Neural progenitor cell (in vitro differentiated cells): ENCODE results near the gene PRR7. TPM values are rescaled to one million over a fixed set of nuclear protein-coding genes. Genes with fewer than 3 reads are reported as not detected.
A peak's percentile ranks its signal among the peaks of the same experiment; 100 is the strongest.
"Not testable (repeated sequence)": the region's sequence is repeated elsewhere in the genome, so short reads cannot be mapped to it uniquely, and the experiment has no call there.

Experiments
- DNase-seq: peaks from one replicate; pipeline ENCODE4 v3.0.0-alpha.2; 2016; ENCODE audit warnings: low spot score
- H2AFZ ChIP-seq: fragments of 200-600 bp; sonication (generic); replicated peaks from 2 replicates; pipeline ENCODE4 v1.6.1; 2016; ENCODE audit warnings: antibody characterized with exemption
- H3F3A ChIP-seq: fragments of 200-600 bp; sonication (generic); 2 replicates; pipeline ENCODE4 v1.6.1; 2016; ENCODE audit warnings: antibody characterized with exemption, low read depth
- H3K27ac ChIP-seq: fragments of 200-600 bp; sonication (generic); 2 replicates; pipeline ENCODE4 v1.5.1; 2016; ENCODE audit warnings: mild to moderate bottlenecking
- H3K27me3 ChIP-seq: fragments of 200-600 bp; sonication (generic); 2 replicates; pipeline ENCODE4 v1.6.1; 2016; ENCODE audit warnings: mild to moderate bottlenecking, moderate library complexity
- H3K36me3 ChIP-seq: fragments of 200-600 bp; sonication (generic); 2 replicates; pipeline ENCODE4 v1.5.1; 2016
- H3K4me1 ChIP-seq: fragments of 200-600 bp; sonication (generic); 2 replicates; pipeline ENCODE4 v1.6.1; 2016; ENCODE audit warnings: mixed run types
- H3K4me2 ChIP-seq: fragments of 200-600 bp; sonication (generic); 2 replicates; pipeline ENCODE4 v1.6.1; 2016
- H3K4me3 ChIP-seq: fragments of 200-600 bp; sonication (generic); 2 replicates; pipeline ENCODE4 v1.5.1; 2016
- H3K79me2 ChIP-seq: fragments of 200-600 bp; sonication (generic); 2 replicates; pipeline ENCODE4 v1.6.1; 2016; ENCODE audit warnings: low read depth
- H3K9ac ChIP-seq: fragments of 200-600 bp; sonication (generic); 2 replicates; pipeline ENCODE4 v1.6.1; 2016
- H3K9me3 ChIP-seq: fragments of 200-600 bp; sonication (generic); 2 replicates; pipeline ENCODE4 v1.5.1; 2016; ENCODE audit warnings: low read depth
- H4K20me1 ChIP-seq: fragments of 200-600 bp; sonication (generic); 2 replicates; pipeline ENCODE4 v1.6.1; 2016; ENCODE audit warnings: low read depth
- H3K27ac Mint-ChIP-seq: 3 replicates; pipeline ENCODE4 v1.8.0; 2021; ENCODE audit warnings: mixed read lengths
- H3K27me3 Mint-ChIP-seq: 2 replicates; pipeline ENCODE4 v1.8.0; 2022; ENCODE audit warnings: low read depth, mild to moderate bottlenecking, inconsistent platforms, moderate library complexity, mixed read lengths; ENCODE audit not compliant: insufficient read depth
- H3K36me3 Mint-ChIP-seq: 3 replicates; pipeline ENCODE4 v1.8.0; 2021; ENCODE audit warnings: mixed read lengths
- H3K4me1 Mint-ChIP-seq: 3 replicates; pipeline ENCODE4 v1.8.0; 2021; ENCODE audit warnings: mixed read lengths
- H3K4me3 Mint-ChIP-seq: 3 replicates; pipeline ENCODE4 v1.8.0; 2021; ENCODE audit warnings: mild to moderate bottlenecking, moderate library complexity, mixed read lengths
- H3K9me3 Mint-ChIP-seq: 3 replicates; pipeline ENCODE4 v1.8.0; 2020; ENCODE audit warnings: mixed read lengths
- CTCF ChIP-seq: fragments of 200-600 bp; sonication (generic); IDR thresholded peaks from 2 replicates; pipeline ENCODE4 v1.5.1; 2017; ENCODE audit warnings: antibody characterized with exemption, mild to moderate bottlenecking
- EZH2 ChIP-seq: fragments of 200-600 bp; sonication (generic); IDR thresholded peaks from 2 replicates; pipeline ENCODE4 v1.6.1; 2017; ENCODE audit warnings: antibody characterized with exemption, mild to moderate bottlenecking, moderate library complexity
- EZH2phosphoT487 ChIP-seq: fragments of 200-600 bp; sonication (generic); IDR thresholded peaks from 2 replicates; pipeline ENCODE4 v1.6.1; 2017; ENCODE audit warnings: antibody characterized with exemption
- total RNA-seq: library from RNA; depleted of rRNA; stranded (reverse); fragments of >200 nt; gene quantifications from 2 replicates; pipeline ENCODE4 v1.2.3, GENCODE V29; 2015; ENCODE audit warnings: low replicate concordance

The PRR7 gene
- total RNA-seq, 1 donor from 2014 or later, result 4.5 TPM

GRCh38 chr5:177483042-177483441, 36.4 kb downstream of the PRR7 start:
- Histone ChIP-seq H3K79me2 (no peaks in the 10 kb centered on the region), H3K27ac (no peak overlapping the region), H3K4me3 (no peak overlapping the region), H3K27me3 (no peaks in the 10 kb centered on the region), H2AFZ (no peak overlapping the region), H3K36me3 (peaks cover 5% of the 10 kb centered on the region), H3K9ac (no peak overlapping the region), H3K4me1 (no peaks in the 10 kb centered on the region), H3K4me2 (no peak overlapping the region), H4K20me1 (peaks cover 17% of the 10 kb centered on the region), H3F3A (peaks cover 19% of the 10 kb centered on the region), H3K9me3 (no peaks in the 10 kb centered on the region)
- peaks cover 10% of the 10 kb centered on the region for H3K27me3 Mint-ChIP-seq
- TF ChIP-seq EZH2phosphoT487 (no peak), CTCF (no peak), EZH2 (no peak)
- no peak overlapping the region for H3K27ac Mint-ChIP-seq
- H3K4me3 Mint-ChIP-seq, result no peak overlapping the region
- H3K9me3 Mint-ChIP-seq, result no peaks in the 10 kb centered on the region
- peaks cover 30% of the 10 kb centered on the region for H3K36me3 Mint-ChIP-seq
- H3K4me1 Mint-ChIP-seq, result peaks cover 32% of the 10 kb centered on the region
- DNase-seq, result no peak

GRCh38 chr5:177483994-177484901, 37.6 kb downstream of the PRR7 start:
- Histone ChIP-seq H3K9ac (no peak overlapping the region), H3K4me2 (no peak overlapping the region), H3K4me1 (no peaks in the 10 kb centered on the region), H3K27ac (no peak overlapping the region), H3K79me2 (no peaks in the 10 kb centered on the region), H3K27me3 (no peaks in the 10 kb centered on the region), H2AFZ (no peak overlapping the region), H4K20me1 (peaks cover 27% of the 10 kb centered on the region), H3K9me3 (no peaks in the 10 kb centered on the region), H3K36me3 (peaks cover 5% of the 10 kb centered on the region), H3K4me3 (no peak overlapping the region), H3F3A (peaks cover 19% of the 10 kb centered on the region)
- H3K4me3 Mint-ChIP-seq, result peak overlapping the region; percentile 20
- H3K4me1 Mint-ChIP-seq, result peaks cover 23% of the 10 kb centered on the region
- no peaks in the 10 kb centered on the region for H3K9me3 Mint-ChIP-seq
- H3K27ac Mint-ChIP-seq, result peak overlapping the region; percentile 39
- peaks cover 6% of the 10 kb centered on the region for H3K27me3 Mint-ChIP-seq
- TF ChIP-seq EZH2 (no peak), CTCF (no peak), EZH2phosphoT487 (no peak)
- peaks cover 27% of the 10 kb centered on the region for H3K36me3 Mint-ChIP-seq
- DNase-seq, result no peak

- Histone ChIP-seq H3K9me3 (no peaks in the 10 kb centered on the region), H3K4me1 (no peaks in the 10 kb centered on the region), H3K4me2 (no peak overlapping the region), H2AFZ (no peak overlapping the region), H3K4me3 (no peak overlapping the region), H3K36me3 (peaks cover 5% of the 10 kb centered on the region), H3F3A (peaks cover 13% of the 10 kb centered on the region), H3K27me3 (no peaks in the 10 kb centered on the region), H3K9ac (no peak overlapping the region), H3K27ac (no peak overlapping the region), H4K20me1 (peaks cover 33% of the 10 kb centered on the region), H3K79me2 (no peaks in the 10 kb centered on the region)
- TF ChIP-seq EZH2 (no peak), EZH2phosphoT487 (no peak)
- Mint-ChIP-seq H3K9me3 (no peaks in the 10 kb centered on the region), H3K27me3 (peaks cover 6% of the 10 kb centered on the region), H3K36me3 (peaks cover 28% of the 10 kb centered on the region), H3K4me3 (no peak overlapping the region), H3K4me1 (peaks cover 17% of the 10 kb centered on the region), H3K27ac (peak overlapping the region; percentile 63)
- DNase-seq, result no peak
Observed at GRCh38 chr5:177484902-177485549, 38.4 kb downstream of the PRR7 start.

- H3K27me3 Mint-ChIP-seq, H3K9me3 Mint-ChIP-seq, H3K27ac ChIP-seq, H3K4me2 ChIP-seq, H3K9me3 ChIP-seq, H3K36me3 ChIP-seq, DNase-seq, H3K4me3 Mint-ChIP-seq, H3F3A ChIP-seq, H3K27me3 ChIP-seq, H3K9ac ChIP-seq, H3K4me1 ChIP-seq, H2AFZ ChIP-seq, H3K4me3 ChIP-seq, H3K79me2 ChIP-seq: not testable (repeated sequence)
- Mint-ChIP-seq H3K4me1 (peaks cover 19% of the 10 kb centered on the region), H3K27ac (peak overlapping the region; percentile 63), H3K36me3 (peaks cover 30% of the 10 kb centered on the region)
- H4K20me1 ChIP-seq, result peaks cover 36% of the 10 kb centered on the region
Observed at GRCh38 chr5:177485753-177486152, 39.1 kb downstream of the PRR7 start.
